Transverse colon (tissue), 4 donors: ENCODE measurements around the gene MRPS11. TPM values are rescaled to one million over a fixed set of nuclear protein-coding genes. Genes with fewer than 3 reads are reported as not detected.

Experiments used
- DNase-seq: peaks from one replicate; pipeline ENCODE4 v3.0.0-alpha.2; 2019
- H3K27ac ChIP-seq, 4 donors: fragments of 200-600 bp; sonication (generic); 2 replicates each; pipeline ENCODE4 v1.5.1; 2016 to 2018; ENCODE audit warnings: inconsistent platforms in 4 of 4
- H3K27me3 ChIP-seq: fragments of 200-600 bp; sonication (generic); 2 replicates; pipeline ENCODE4 v1.5.1; 2017; ENCODE audit warnings: inconsistent platforms
- H3K36me3 ChIP-seq, 4 donors: fragments of 200-600 bp; sonication (generic); 2 replicates each; pipeline ENCODE4 v1.5.1; 2017 to 2019; ENCODE audit warnings: inconsistent platforms in 4 of 4
- H3K4me1 ChIP-seq, 4 donors: fragments of 200-600 bp; sonication (generic); 2 replicates each; pipeline ENCODE4 v1.5.1; 2017 to 2020; ENCODE audit warnings: inconsistent platforms in 4 of 4
- H3K4me3 ChIP-seq, 4 donors: fragments of 200-600 bp; sonication (generic); 1 replicate in 1 of 4; 2 replicates in 3 of 4; pipeline versions ENCODE4 v1.5.1 to v1.6.1; 2017 to 2019; ENCODE audit warnings: inconsistent platforms in 4 of 4
- H3K9me3 ChIP-seq, 2 donors: fragments of 200-600 bp; sonication (generic); 2 replicates each; pipeline ENCODE4 v1.5.1; 2017 to 2019; ENCODE audit warnings: inconsistent platforms in 2 of 2
- CTCF ChIP-seq, 5 experiments: fragments of 200-600 bp in 3 of 5; fragments of 450-650 bp in 2 of 5; sonication (generic) in 3 of 5; IDR thresholded peaks; 1 replicate in 2 of 5; 2 replicates in 3 of 5; pipeline ENCODE4 v1.5.1; 2016 to 2017; ENCODE audit warnings: antibody characterized with exemption in 5 of 5, inconsistent platforms in 3 of 5, mild to moderate bottlenecking in 2 of 5, moderate library complexity in 1 of 5
- EP300 ChIP-seq: sonication (generic); formaldehyde crosslinking; IDR thresholded peaks from one replicate; pipeline ENCODE4 v1.6.1; 2017; ENCODE audit warnings: antibody characterized with exemption, low read depth
- POLR2A ChIP-seq: fragments of 450-650 bp; IDR thresholded peaks from one replicate; pipeline ENCODE4 v1.6.1; 2016; ENCODE audit warnings: antibody characterized with exemption, mild to moderate bottlenecking, moderate library complexity
- POLR2AphosphoS5 ChIP-seq, 3 donors: sonication (generic); formaldehyde crosslinking; IDR thresholded peaks; one replicate each; pipeline ENCODE4 v1.6.1; 2016; ENCODE audit warnings: antibody characterized with exemption in 3 of 3
- WGBS, 2 donors: methylation state at CpG; one replicate each; pipeline ENCODE4 v1.1.5; 2018; ENCODE audit warnings: low coverage in 1 of 2; 5-methylcytosine and 5-hydroxymethylcytosine counted together
- in situ Hi-C, 4 donors: fragments of 200-750 bp; cut with MboI; loops; one replicate each; pipeline versions ENCODE4 v1.15.0 to v1.15.1; 2017; ENCODE audit warnings: low sequenced_read_pairs in 3 of 4, low pct_ligation_motif_present in 1 of 4, low pct_unique_long_range_greater_than_20kb in 1 of 4
- intact Hi-C: fragments of 100-400 bp; cut with DNase I; formaldehyde crosslinking; loops from one replicate; pipeline ENCODE4 v1.15.1; 2023; ENCODE audit warnings: low total_unique reads
- total RNA-seq, 4 donors: library from RNA; depleted of rRNA; stranded (reverse); fragments of >200 nt; gene quantifications; one replicate each; pipeline ENCODE4 v1.1.0, GENCODE V29; 2016

MRPS11 gene
- total RNA-seq, 4 donors from 2014 or later: 19.5 to 52.8 (median 39.4) TPM

DNA sequence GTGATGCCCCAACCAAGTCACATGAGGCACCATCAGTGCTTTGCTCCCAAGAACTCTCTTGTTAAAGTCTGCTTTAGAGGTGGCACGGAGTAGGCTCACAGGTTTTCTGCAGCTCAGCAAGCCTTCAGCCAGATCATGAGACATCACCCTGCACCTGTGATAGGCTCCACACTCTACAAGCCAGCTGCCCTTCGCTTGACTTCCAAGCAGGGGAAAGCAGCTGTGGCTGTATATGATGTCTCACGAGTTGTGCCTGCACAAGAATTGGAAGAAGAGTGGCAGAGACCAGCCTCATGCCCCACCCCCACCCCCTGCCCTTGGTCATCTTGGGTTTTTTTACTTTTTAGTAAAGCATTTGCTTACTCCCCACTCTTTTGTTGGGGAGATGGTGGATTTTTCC, 22.5 kb downstream of the MRPS11 start:
- intact Hi-C loops: no loop called here
- H3K9me3 ChIP-seq: no peaks in the 10 kb centered on the region
- H3K27me3 ChIP-seq: no peaks in the 10 kb centered on the region
- H3K4me3 ChIP-seq: no peak overlapping the region
- WGBS, 2 donors: 60 to 93% methylated on average over 1 to 3 of the region's 3 CpGs
- H3K36me3 ChIP-seq: no peaks in the 10 kb centered on the region
- in situ Hi-C loops: loop anchor here in 2 of 4 donors (25.0 kb wide), 1 partner anchor 122 kb away; the partner anchor contains the start of gene AEN (in 2 of the 2)
- H3K4me1 ChIP-seq: no peaks in the 10 kb centered on the region
- TF ChIP-seq POLR2A (no peak), POLR2AphosphoS5 (IDR thresholded peaks at IDR 0.05) (no peak), CTCF (IDR thresholded peaks at IDR 0.05) (no peak), EP300 (no peak)
- H3K27ac ChIP-seq: no peak overlapping the region
- no peak for DNase-seq

DNA sequence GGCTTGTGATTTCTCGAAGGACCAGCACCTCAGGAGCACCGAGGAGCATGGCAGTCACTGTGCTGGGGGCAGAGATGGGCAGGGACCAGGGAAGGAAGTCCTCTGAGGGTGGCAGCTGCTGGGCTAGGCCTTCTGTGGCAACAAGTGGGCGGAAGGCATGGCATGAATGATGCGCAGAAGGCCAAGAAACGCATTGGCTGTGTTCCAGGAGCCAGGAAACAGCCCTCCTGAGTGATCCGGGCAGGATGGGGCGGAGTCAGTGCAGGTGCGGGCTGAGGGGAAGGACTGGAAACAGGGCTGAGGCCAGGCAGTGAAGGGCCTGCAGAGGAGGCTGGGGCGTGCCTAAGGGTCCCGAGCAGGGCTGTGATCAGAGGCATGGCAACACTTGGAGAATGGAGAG, 23.6 kb downstream of the MRPS11 start:
- H3K9me3 ChIP-seq: no peaks in the 10 kb centered on the region
- no peaks in the 10 kb centered on the region for H3K27me3 ChIP-seq
- no peaks in the 10 kb centered on the region for H3K36me3 ChIP-seq
- no peak for DNase-seq
- H3K4me3 ChIP-seq: no peak overlapping the region
- no peak for TF ChIP-seq POLR2AphosphoS5 (IDR thresholded peaks at IDR 0.05)
- TF ChIP-seq EP300: no peak
- TF ChIP-seq CTCF (IDR thresholded peaks at IDR 0.05): no peak
- no peak for TF ChIP-seq POLR2A
- intact Hi-C loops (no loop called here), in situ Hi-C loops (loop anchor here in 2 of 4 donors (25.0 kb wide), 1 partner anchor 121 kb away; the partner anchor contains the start of gene AEN (in 2 of the 2))
- no peak overlapping the region for H3K27ac ChIP-seq
- WGBS, 2 donors: 70% methylated on average over 4 to 10 of the region's 10 CpGs
- no peaks in the 10 kb centered on the region for H3K4me1 ChIP-seq

GRCh38 chr15:88493844-88494243, 26.3 kb downstream of the MRPS11 start:
- TF ChIP-seq POLR2A (no peak), POLR2AphosphoS5 (IDR thresholded peaks at IDR 0.05) (no peak), EP300 (no peak), CTCF (IDR thresholded peaks at IDR 0.05) (no peak)
- DNase-seq: no peak
- in situ Hi-C loops: loop anchor here in 2 of 4 donors (25.0 kb wide), 1 partner anchor 118 kb away; the partner anchor contains the start of gene AEN (in 2 of the 2)
- Histone ChIP-seq H3K36me3 (no peaks in the 10 kb centered on the region), H3K4me3 (no peak overlapping the region), H3K4me1 (no peaks in the 10 kb centered on the region), H3K27ac (no peak overlapping the region), H3K27me3 (no peaks in the 10 kb centered on the region), H3K9me3 (no peaks in the 10 kb centered on the region)
- intact Hi-C loops: no loop called here
- WGBS, 2 donors: 88 to 100% methylated on average over 1 to 10 of the region's 10 CpGs

GRCh38 chr15:88497109-88497765, 29.7 kb downstream of the MRPS11 start:
- Histone ChIP-seq H3K27me3 (no peaks in the 10 kb centered on the region), H3K4me1 (no peaks in the 10 kb centered on the region), H3K36me3 (no peaks in the 10 kb centered on the region), H3K9me3 (no peaks in the 10 kb centered on the region), H3K4me3 (no peak overlapping the region), H3K27ac (no peak overlapping the region)
- 78 to 90% methylated on average over 3 to 11 of the region's 11 CpGs for WGBS, 2 donors
- in situ Hi-C loops: loop anchor here in 2 of 4 donors (25.0 kb wide), 1 partner anchor 115 kb away; the partner anchor contains the start of gene AEN (in 2 of the 2)
- intact Hi-C loops: no loop called here
- no peak for DNase-seq
- TF ChIP-seq CTCF (IDR thresholded peaks at IDR 0.05) (no peak), POLR2A (no peak), POLR2AphosphoS5 (IDR thresholded peaks at IDR 0.05) (no peak), EP300 (no peak)
